ENCODE results near the gene KCNG2. TPM values are rescaled to one million over a fixed set of nuclear protein-coding genes. Genes with fewer than 3 reads are reported as not detected.

Gene KCNG2
- total and polyA plus RNA-seq, 2 of the 13 experiments (the other 11 are each of a cell fraction or from before 2014, with no cell fraction given): not detected

DNA sequence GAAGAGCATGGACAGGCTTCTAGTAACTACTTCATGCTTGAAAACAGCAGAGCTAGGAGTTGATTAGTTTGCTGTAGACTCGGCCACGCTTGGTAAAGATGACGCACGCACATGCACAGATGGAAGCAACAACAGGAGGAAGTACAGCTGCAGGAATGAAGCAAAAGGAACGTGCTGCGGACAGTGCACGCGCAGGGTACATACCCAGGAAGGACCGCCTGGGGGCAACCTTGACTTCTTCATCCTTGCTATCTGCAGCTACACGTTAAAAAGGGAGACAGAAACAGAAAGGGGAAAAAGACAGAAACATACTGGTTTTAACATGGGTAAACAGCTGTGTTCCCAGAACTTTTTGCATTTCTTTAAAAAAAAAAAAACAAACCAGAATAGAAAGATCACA is 136.0 kb downstream of the KCNG2 start (continued):
- TF ChIP-seq XBP1 (CRISPR knock-in tag; IDR thresholded peaks at IDR 0.05) (no peak), NCOA5 (CRISPR knock-in tag; IDR thresholded peaks at IDR 0.05) (no peak), HOXA3 (CRISPR knock-in tag; IDR thresholded peaks at IDR 0.05) (peak; percentile 71; the same call in 1 of the 2 replicates), ARID5B (CRISPR knock-in tag; IDR thresholded peaks at IDR 0.05) (peak; percentile 11; the same call in 1 of the 2 replicates), FOXO1 (CRISPR knock-in tag; IDR thresholded peaks at IDR 0.05) (peak; percentile 62; the same call in 1 of the 2 replicates), ZNF329 (CRISPR knock-in tag; IDR thresholded peaks at IDR 0.05; ENCODE audit: low read depth) (no peak), KDM2A (CRISPR knock-in tag; IDR thresholded peaks at IDR 0.05; ENCODE audit: borderline replicate concordance, low read depth) (peak; percentile 60; the same call in 1 of the 2 replicates), ZBTB38 (CRISPR knock-in tag; IDR thresholded peaks at IDR 0.05) (peak; percentile 54; the same call in 1 of the 2 replicates), ZNF331 (CRISPR knock-in tag; IDR thresholded peaks at IDR 0.05) (0 out of 2 replicates have a peak, but pooled peaks have one; percentile 23), PRMT3 (CRISPR knock-in tag; IDR thresholded peaks at IDR 0.05; ENCODE audit: borderline replicate concordance, low read depth) (no peak), GATAD2A (CRISPR knock-in tag; IDR thresholded peaks at IDR 0.05) (0 out of 2 replicates have a peak, but pooled peaks have one; percentile 32), CENPBD1 (CRISPR knock-in tag; IDR thresholded peaks at IDR 0.05; ENCODE audit: borderline replicate concordance, low read depth) (0 out of 2 replicates have a peak, but pooled peaks have one; percentile 6), ZNF292 (CRISPR knock-in tag; IDR thresholded peaks at IDR 0.05; ENCODE audit: borderline replicate concordance, low read depth) (peak; percentile 42; the same call in 1 of the 2 replicates), RBFOX2 (IDR thresholded peaks at IDR 0.05; ENCODE audit: low read depth, low read length) (no peak), U2AF1 (optimal IDR thresholded peaks at IDR 0.05; ENCODE audit: low read depth, low read length) (no peak), ETV5 (CRISPR knock-in tag; IDR thresholded peaks at IDR 0.05; ENCODE audit: borderline replicate concordance) (peak; percentile 61; the same call in 1 of the 2 replicates), RARA (CRISPR knock-in tag; IDR thresholded peaks at IDR 0.05) (peak; percentile 48), JUN (CRISPR knock-in tag; IDR thresholded peaks at IDR 0.05) (no peak), FLYWCH1 (CRISPR knock-in tag; IDR thresholded peaks at IDR 0.05) (no peak)
- TF ChIP-seq, protein P1, sequence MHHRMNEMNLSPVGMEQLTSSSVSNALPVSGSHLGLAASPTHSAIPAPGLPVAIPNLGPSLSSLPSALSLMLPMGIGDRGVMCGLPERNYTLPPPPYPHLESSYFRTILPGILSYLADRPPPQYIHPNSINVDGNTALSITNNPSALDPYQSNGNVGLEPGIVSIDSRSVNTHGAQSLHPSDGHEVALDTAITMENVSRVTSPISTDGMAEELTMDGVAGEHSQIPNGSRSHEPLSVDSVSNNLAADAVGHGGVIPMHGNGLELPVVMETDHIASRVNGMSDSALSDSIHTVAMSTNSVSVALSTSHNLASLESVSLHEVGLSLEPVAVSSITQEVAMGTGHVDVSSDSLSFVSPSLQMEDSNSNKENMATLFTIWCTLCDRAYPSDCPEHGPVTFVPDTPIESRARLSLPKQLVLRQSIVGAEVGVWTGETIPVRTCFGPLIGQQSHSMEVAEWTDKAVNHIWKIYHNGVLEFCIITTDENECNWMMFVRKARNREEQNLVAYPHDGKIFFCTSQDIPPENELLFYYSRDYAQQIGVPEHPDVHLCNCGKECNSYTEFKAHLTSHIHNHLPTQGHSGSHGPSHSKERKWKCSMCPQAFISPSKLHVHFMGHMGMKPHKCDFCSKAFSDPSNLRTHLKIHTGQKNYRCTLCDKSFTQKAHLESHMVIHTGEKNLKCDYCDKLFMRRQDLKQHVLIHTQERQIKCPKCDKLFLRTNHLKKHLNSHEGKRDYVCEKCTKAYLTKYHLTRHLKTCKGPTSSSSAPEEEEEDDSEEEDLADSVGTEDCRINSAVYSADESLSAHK (CRISPR knock-in tag; IDR thresholded peaks at IDR 0.05; ENCODE audit: borderline replicate concordance): no peak
- TF ChIP-seq, protein P2, sequence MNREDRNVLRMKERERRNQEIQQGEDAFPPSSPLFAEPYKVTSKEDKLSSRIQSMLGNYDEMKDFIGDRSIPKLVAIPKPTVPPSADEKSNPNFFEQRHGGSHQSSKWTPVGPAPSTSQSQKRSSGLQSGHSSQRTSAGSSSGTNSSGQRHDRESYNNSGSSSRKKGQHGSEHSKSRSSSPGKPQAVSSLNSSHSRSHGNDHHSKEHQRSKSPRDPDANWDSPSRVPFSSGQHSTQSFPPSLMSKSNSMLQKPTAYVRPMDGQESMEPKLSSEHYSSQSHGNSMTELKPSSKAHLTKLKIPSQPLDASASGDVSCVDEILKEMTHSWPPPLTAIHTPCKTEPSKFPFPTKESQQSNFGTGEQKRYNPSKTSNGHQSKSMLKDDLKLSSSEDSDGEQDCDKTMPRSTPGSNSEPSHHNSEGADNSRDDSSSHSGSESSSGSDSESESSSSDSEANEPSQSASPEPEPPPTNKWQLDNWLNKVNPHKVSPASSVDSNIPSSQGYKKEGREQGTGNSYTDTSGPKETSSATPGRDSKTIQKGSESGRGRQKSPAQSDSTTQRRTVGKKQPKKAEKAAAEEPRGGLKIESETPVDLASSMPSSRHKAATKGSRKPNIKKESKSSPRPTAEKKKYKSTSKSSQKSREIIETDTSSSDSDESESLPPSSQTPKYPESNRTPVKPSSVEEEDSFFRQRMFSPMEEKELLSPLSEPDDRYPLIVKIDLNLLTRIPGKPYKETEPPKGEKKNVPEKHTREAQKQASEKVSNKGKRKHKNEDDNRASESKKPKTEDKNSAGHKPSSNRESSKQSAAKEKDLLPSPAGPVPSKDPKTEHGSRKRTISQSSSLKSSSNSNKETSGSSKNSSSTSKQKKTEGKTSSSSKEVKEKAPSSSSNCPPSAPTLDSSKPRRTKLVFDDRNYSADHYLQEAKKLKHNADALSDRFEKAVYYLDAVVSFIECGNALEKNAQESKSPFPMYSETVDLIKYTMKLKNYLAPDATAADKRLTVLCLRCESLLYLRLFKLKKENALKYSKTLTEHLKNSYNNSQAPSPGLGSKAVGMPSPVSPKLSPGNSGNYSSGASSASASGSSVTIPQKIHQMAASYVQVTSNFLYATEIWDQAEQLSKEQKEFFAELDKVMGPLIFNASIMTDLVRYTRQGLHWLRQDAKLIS (CRISPR knock-in tag; IDR thresholded peaks at IDR 0.05): 0 out of 2 replicates have a peak, but pooled peaks have one; percentile 14

All from HepG2 (cell line).